HL-60 (cell line): Measurements from ENCODE around the gene MUSK.

Experiments
- DNase-seq, 2 experiments: peaks; one replicate each; pipeline ENCODE4 v3.0.0-alpha.2; 2010 to 2020; ENCODE audit warnings: low read depth in 1 of 2, low spot score in 1 of 2
- H3K27ac ChIP-seq: fragments of 250-450 bp; sonication (Bioruptor Pico); replicated peaks from 2 replicates; pipeline ENCODE4 v1.5.1; 2020; ENCODE audit warnings: mild to moderate bottlenecking, moderate library complexity
- H3K27me3 ChIP-seq: fragments of 250-450 bp; sonication (Bioruptor Pico); 2 replicates; pipeline ENCODE4 v1.5.1; 2021; ENCODE audit warnings: mild to moderate bottlenecking, moderate library complexity; ENCODE audit not compliant: insufficient read depth, poor library complexity, severe bottlenecking
- H3K4me3 ChIP-seq: replicated peaks from 2 replicates; pipeline ENCODE4 v1.5.1; 2011; ENCODE audit warnings: mild to moderate bottlenecking, control low read depth, low read length; ENCODE audit not compliant: insufficient read depth
- CTCF ChIP-seq: IDR thresholded peaks from one replicate; pipeline ENCODE4 v1.5.1; 2011; ENCODE audit warnings: low read length, control low read depth, inconsistent platforms; ENCODE audit not compliant: insufficient read depth
- GABPA ChIP-seq: IDR thresholded peaks from 2 replicates; pipeline ENCODE4 v1.6.1; 2012; ENCODE audit warnings: low read depth
- POLR2AphosphoS5 ChIP-seq: IDR thresholded peaks from 2 replicates; pipeline ENCODE4 v1.6.1; 2012; ENCODE audit warnings: low read depth
- REST ChIP-seq: IDR thresholded peaks from 2 replicates; pipeline ENCODE4 v1.6.1; 2012; ENCODE audit warnings: low read depth; ENCODE audit not compliant: insufficient replicate concordance
- SPI1 ChIP-seq: IDR thresholded peaks from 2 replicates; pipeline ENCODE4 v1.6.1; 2012; ENCODE audit warnings: low read depth, mild to moderate bottlenecking, borderline replicate concordance

The MUSK gene

GRCh38 chr9:110648696-110649095 is 19.9 kb upstream of the MUSK start:
- Histone ChIP-seq H3K27me3 (no peaks in the 10 kb centered on the region), H3K4me3 (no peak overlapping the region), H3K27ac (no peak overlapping the region)
- TF ChIP-seq SPI1 (no peak), POLR2AphosphoS5 (no peak), CTCF (no peak), GABPA (no peak), REST (no peak)
- DNase-seq: no peak

DNA sequence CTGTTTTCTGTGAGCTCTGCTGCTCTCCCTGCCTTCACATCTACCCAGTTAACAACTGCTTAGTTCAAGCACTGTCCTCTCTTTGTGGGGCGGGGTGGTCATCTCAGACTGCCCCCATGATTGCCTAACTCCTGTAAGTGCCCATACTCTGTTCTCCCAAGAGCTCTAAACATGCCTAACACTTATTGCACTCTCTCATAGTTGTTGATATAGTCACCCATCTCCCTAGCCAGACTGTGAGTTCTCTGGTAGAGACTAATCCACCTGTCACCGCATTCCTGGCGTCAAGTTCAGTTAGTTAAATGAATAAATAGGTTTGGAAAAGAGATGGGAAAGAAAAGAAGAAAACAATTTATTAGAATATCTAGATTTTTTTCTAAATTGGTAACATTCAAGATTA is 18.3 kb upstream of the MUSK start:
- no peak for DNase-seq
- no peak overlapping the region for H3K27ac ChIP-seq
- TF ChIP-seq SPI1 (no peak), GABPA (no peak), CTCF (no peak), POLR2AphosphoS5 (no peak), REST (no peak)

GRCh38 chr9:110650991-110651411 is 17.6 kb upstream of the MUSK start:
- Histone ChIP-seq H3K4me3 (no peak overlapping the region), H3K27ac (no peak overlapping the region), H3K27me3 (no peaks in the 10 kb centered on the region)
- DNase-seq: no peak
- TF ChIP-seq GABPA (no peak), POLR2AphosphoS5 (no peak), CTCF (no peak), REST (no peak), SPI1 (no peak)

More for the DNA sequence above, 18.3 kb upstream of the MUSK start:
- no peaks in the 10 kb centered on the region for H3K27me3 ChIP-seq
- no peak overlapping the region for H3K4me3 ChIP-seq
